SK-MEL-5 (cell line): ENCODE data around the gene ABLIM2. TPM values are rescaled to one million over a fixed set of nuclear protein-coding genes. Genes with fewer than 3 reads are reported as not detected.

Experiments
- DNase-seq: peaks from one replicate; pipeline ENCODE4 v3.0.0-alpha.2; 2016; ENCODE audit warnings: low read depth, low spot score
- in situ Hi-C: cut with HindIII; loops from 2 replicates; pipeline ENCODE4 v1.10.0; 2016; ENCODE audit warnings: low sequenced_read_pairs, high pct_unique_total_duplicates, low pct_unique_long_range_greater_than_20kb
- total RNA-seq: library from RNA; depleted of rRNA; stranded (reverse); fragments of >200 nt; shearing (Covaris generic); gene quantifications from 2 replicates; pipeline ENCODE4 v1.2.3, GENCODE V29; 2014

ABLIM2 gene
- total RNA-seq, 1 experiment from 2014 or later, result 0.29 TPM

- in situ Hi-C loops, result no loop called here
Observed at GRCh38 chr4:8135666-8136065, 22.9 kb downstream of the ABLIM2 start.

GRCh38 chr4:8133897-8134563, 24.6 kb downstream of the ABLIM2 start:
- DNase-seq, result no peak
- in situ Hi-C loops, result no loop called here

More at GRCh38 chr4:8135666-8136065, 22.9 kb downstream of the ABLIM2 start:
- DNase-seq, result no peak

GRCh38 chr4:8132947-8133705, 25.5 kb downstream of the ABLIM2 start:
- in situ Hi-C loops, result no loop called here
- no peak for DNase-seq

GRCh38 chr4:8132400-8132799, 26.2 kb downstream of the ABLIM2 start:
- in situ Hi-C loops, result no loop called here
- no peak for DNase-seq

- DNase-seq, result no peak
- in situ Hi-C loops, result no loop called here
Observed at GRCh38 chr4:8131826-8132225, 26.8 kb downstream of the ABLIM2 start.

- in situ Hi-C loops, result no loop called here
- DNase-seq, result no peak
Observed at GRCh38 chr4:8131210-8131609, 27.4 kb downstream of the ABLIM2 start.

GRCh38 chr4:8130346-8131066, 28.1 kb downstream of the ABLIM2 start:
- no peak for DNase-seq
- in situ Hi-C loops, result no loop called here

- in situ Hi-C loops, result no loop called here
- DNase-seq, result no peak
Observed at GRCh38 chr4:8129785-8130184, 28.8 kb downstream of the ABLIM2 start.

GRCh38 chr4:8129136-8129535, 29.5 kb downstream of the ABLIM2 start:
- in situ Hi-C loops, result no loop called here
- no peak for DNase-seq

- DNase-seq, result no peak
- in situ Hi-C loops, result no loop called here
Observed at GRCh38 chr4:8128100-8128856, 30.3 kb downstream of the ABLIM2 start.

GRCh38 chr4:8127051-8127826, 31.4 kb downstream of the ABLIM2 start:
- in situ Hi-C loops, result no loop called here
- DNase-seq, result no peak

GRCh38 chr4:8126523-8126922, 32.1 kb downstream of the ABLIM2 start:
- in situ Hi-C loops, result no loop called here
- DNase-seq, result no peak

- DNase-seq, result no peak
- in situ Hi-C loops, result no loop called here
Observed at GRCh38 chr4:8125526-8126056, 33.0 kb downstream of the ABLIM2 start.

GRCh38 chr4:8123870-8124269, 34.7 kb downstream of the ABLIM2 start:
- DNase-seq, result no peak
- in situ Hi-C loops, result no loop called here

- in situ Hi-C loops, result no loop called here
- DNase-seq, result no peak
Observed at GRCh38 chr4:8123389-8123788, 35.2 kb downstream of the ABLIM2 start.

GRCh38 chr4:8122746-8123145, 35.9 kb downstream of the ABLIM2 start:
- in situ Hi-C loops, result no loop called here
- no peak for DNase-seq
